ENCODE measurements around the gene KDM5A.

KDM5A gene

GRCh38 chr12:272942-273341, 116.2 kb downstream of the KDM5A start:
- DNase-seq (ENCODE audit: low read depth), result no peak

DNA sequence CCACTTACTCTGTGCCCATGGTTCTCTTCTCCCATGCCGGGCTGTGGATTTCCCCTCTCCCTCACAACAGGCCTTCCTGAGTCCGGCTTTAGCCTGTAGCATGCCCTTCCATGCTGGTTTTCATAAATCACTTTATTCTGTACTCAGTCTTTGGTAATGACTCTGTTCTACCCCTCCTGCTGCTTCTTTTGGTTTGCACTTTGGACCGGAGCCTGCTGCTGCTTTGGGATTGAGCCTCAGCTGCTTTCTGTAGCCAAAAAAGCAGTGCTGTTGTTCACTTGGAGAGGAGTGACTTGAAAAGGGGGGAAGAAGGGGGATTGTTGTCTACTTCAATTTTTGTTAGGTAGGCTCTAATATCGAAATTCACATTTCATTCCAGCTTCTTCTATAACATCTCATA, 118.0 kb downstream of the KDM5A start:
- DNase-seq (ENCODE audit: low read depth), result no peak

GRCh38 chr12:269191-269590, 119.9 kb downstream of the KDM5A start:
- no peak for DNase-seq (ENCODE audit: low read depth)

DNA sequence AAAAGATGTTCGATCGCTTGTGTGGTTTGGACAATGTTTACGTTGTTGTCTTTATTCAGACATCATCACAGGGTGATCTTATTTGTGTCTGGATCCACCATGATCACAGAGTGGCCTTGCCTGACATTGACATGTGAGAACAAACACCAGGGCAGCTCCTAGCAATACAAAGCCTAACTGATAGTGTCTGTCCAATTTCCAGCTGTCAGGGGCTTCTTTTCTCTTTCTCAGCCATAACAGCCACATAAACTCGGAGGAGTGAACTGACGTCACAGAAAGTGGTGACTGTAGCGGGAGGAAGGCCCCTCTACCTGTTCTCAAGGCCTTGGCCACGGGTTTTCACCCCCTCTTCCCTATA, 120.7 kb downstream of the KDM5A start:
- no peak for DNase-seq (ENCODE audit: low read depth)

DNA sequence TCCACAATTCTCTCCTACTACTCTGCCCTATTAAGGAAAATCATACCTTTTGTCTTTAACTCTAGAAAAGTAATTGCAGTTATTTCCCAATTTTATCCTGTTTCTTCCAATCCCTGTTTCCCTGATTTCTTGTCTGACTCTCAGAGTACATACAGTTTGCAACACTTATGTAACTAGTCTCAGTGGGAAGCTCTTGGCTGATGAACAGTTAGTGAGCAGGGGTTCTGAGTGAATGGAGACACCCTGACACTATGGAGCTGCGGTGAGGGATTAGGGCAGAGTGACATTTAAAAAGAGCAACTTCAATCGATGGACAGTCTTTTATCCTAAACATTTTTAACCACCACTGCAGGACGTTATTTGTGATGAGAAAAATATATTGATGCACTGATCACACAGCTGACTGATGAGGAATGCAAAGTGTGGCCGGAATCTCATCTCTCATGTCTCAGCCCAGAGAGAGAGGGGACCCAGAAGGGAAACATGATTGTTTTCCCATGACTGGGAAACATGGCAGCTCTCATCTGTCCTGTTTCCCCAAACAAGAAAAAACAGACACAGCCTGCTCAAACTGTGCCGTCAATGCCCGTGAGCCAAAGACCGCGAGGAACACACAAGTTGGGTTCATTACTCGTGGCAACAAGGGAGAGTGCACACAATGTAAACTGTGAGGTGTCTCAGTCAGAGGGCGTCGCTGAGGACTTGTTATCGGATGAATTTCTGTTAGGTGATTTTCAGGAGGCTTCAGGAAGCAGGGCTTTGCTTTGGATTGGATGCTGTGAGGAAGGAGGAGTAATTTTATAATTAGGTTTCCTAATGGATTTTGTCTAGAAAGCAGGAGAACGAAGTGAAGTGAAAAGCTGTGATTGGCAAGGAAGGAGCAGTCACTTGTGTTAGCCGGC, 121.3 kb downstream of the KDM5A start:
- DNase-seq (ENCODE audit: low read depth), result no peak

DNA sequence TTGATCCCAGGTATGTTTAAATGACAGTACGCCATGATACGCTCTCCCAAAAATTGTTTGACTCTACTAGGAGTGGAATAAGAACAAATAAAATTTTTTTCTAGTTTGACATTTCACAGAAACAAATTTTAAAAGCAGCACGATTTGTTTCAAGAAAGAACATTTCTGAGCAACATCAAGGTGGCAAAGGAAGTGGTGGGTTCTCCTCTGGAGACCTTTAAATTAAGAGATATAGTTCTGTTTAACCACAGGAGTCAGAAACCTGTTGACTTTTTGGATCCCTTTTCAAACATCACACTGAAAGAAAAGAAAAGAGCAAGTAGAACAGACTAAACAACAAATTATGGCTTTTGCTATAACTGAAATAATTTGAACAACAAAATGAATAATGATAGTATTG, 124.0 kb downstream of the KDM5A start:
- no peak for DNase-seq (ENCODE audit: low read depth)

- no peak for DNase-seq (ENCODE audit: low read depth)
Measured at GRCh38 chr12:264269-264668, 124.9 kb downstream of the KDM5A start.

GRCh38 chr12:263574-263973, 125.5 kb downstream of the KDM5A start:
- no peak for DNase-seq (ENCODE audit: low read depth)

DNA sequence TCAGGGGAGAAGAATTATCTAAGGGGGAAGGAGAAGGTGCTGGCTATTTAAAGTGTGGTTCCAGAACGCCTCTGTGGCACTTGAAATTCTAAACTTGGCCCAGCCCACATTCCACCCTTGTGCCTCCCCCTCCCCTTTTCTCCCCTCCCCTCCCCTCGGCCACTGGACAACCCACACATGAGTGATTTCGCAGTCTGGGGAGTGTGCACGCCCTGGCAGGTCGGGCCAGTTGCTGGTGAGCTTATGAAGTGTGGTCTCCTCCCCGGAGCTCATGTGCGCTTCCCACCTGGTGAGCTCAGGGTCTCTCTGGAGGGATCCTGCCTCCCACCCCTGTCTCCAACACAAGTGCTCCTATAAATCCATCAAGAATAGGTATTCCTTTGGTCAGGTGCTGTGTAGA, 126.3 kb downstream of the KDM5A start, which contains the start of gene SLC6A13:
TSS of gene SLC6A13 (minus strand) at position 20 of the 400 bp plus-strand sequence. CDS start 2,784 bp downstream, outside the sequence.
- DNase-seq (ENCODE audit: low read depth), result no peak

GRCh38 chr12:262113-262512, 127.0 kb downstream of the KDM5A start:
- DNase-seq (ENCODE audit: low read depth), result no peak

DNA sequence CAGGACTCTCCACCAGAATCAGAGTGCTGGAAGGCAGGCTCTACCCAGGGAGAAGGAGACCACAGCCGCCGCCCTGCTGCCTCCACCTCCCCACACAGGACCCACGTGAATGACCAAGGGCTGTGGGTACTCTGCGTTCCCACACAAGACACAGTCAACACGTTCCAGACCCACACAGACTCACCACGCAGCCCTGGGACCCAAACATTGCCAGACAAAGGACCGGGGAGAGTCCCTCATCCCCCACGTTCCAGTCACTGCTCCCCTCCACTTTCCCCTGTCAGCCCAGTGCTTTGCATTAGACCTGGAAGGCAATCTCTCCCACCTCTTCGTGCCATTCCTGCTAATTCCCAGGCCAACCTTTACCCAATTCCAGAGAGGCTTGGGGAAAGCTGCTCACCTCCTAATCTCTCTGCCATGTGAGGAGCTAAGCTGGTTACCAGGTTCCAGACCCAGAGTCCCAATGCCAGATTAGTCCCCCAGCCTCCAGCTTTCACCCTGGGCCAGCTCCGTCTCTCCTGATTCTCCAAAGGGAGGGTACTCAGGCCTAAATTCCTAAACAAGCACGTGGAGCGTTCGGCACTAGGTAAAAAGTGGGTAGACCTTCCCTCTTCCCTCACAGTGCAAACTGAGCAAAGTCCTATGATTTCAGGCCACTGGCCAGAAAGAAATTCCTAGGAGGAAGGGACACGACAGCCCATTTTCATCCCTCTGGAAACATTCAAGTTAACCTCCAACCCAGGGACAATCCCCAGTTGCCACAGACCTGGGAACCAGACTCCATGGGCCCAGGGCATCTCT, 131.4 kb downstream of the KDM5A start:
- no peak for DNase-seq (ENCODE audit: low read depth)

- no peak for DNase-seq (ENCODE audit: low read depth)
Measured at GRCh38 chr12:256958-257357, 132.2 kb downstream of the KDM5A start.

- no peak for DNase-seq (ENCODE audit: low read depth)
Measured at GRCh38 chr12:256225-256624, 132.9 kb downstream of the KDM5A start.

DNA sequence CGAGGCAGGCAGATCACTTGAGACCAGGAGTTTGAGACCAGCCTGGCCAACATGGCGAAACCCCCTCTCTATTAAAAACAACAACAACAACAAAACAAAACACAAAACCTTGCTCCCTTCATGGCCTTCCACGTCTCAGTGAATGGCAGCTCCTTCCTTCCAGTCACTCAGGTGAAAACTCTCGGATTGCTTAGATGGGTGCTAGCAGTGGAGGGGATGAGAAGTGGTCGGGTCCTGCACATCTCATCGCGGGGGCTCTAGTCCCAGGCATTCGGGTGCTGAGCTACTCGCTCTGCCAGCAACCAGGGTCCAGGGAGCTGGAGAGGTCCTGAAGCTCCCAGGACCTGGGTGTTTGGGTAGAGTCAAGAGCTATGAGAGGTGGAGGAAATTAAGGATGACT, 134.2 kb downstream of the KDM5A start:
- no peak for DNase-seq (ENCODE audit: low read depth)

DNA sequence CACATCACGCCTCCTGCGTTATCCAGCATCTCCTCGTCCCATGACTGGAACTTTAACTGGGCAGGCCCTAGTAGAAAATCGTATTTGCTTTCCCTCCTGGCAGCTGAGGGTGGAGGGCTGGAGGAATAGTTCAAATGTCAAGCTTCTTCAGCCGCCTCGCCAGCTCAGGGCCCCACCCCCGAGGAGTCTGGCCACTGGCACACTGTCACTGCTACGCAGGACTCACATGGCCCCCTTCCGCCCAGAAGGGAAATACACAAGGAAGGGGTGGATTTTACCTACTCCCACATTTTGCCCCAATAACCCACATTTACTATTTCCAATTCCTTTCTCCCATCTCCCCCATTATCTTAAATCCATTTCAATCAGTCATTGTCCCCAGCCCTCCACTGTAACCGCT, 135.1 kb downstream of the KDM5A start:
- DNase-seq (ENCODE audit: low read depth), result no peak

GRCh38 chr12:253116-253831, 135.8 kb downstream of the KDM5A start:
- DNase-seq (ENCODE audit: low read depth), result no peak

DNA sequence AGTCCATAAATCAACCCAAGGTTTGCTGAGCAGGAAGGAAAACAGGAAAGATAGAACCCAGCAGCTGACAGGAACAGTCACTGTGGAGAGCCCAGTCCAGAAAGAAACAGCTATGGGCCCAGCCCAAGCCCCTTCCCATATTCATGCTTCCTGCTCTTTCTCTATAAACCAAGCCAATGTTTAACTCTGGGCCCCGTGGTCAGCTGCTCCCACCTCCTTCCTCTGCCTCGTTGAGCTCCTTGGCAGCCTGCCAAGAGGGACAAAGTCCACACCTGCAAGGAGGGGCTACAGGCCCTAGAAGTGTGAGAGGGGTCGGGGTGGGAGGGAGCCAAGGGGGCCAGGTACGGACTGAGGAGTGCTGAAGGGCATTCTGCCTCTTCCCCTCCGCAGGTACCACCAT, 136.5 kb downstream of the KDM5A start:
- no peak for DNase-seq (ENCODE audit: low read depth)

DNA sequence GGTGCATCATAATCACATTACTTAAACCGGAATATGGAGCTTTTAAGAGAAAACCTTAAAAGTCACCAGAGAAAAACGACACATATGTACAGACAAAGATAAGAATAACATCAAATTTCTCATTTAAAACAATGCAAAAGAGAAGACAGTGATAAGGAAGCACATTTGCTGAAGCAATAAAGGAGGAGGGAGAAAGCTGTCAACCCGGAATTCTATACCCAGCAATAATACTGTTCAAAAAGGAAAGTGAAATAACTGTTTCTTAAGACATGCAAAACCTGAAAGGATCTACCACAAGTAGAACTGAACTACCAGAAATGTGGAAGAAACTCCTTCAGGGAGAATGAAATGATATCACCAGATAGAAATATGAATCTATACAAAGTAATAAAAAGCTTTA, 141.8 kb downstream of the KDM5A start:
- DNase-seq (ENCODE audit: low read depth), result no peak

DNA sequence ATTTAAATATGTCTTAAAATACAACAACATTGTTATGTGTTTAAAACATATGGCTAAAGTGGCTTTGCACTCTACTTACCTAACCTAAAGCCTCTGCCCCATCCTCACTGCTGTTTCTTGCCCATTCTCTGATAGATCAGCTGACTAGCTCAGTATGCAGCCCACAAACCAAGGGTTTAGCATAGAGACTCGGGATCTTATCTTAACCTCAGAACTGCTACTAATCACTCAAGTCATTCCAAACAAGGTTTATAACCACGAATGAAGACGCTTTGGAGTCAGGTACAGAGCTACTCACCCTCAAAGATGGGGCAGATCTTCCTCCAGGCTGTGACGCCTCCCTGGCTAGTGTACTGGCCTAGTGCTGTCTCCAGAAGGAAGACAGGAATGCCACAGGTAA, 145.7 kb downstream of the KDM5A start:
- no peak for DNase-seq (ENCODE audit: low read depth)

- DNase-seq (ENCODE audit: low read depth), result no peak
Measured at GRCh38 chr12:242496-242895, 146.6 kb downstream of the KDM5A start.

- DNase-seq (ENCODE audit: low read depth), result no peak
Measured at GRCh38 chr12:241266-241665, 147.9 kb downstream of the KDM5A start.

- DNase-seq (ENCODE audit: low read depth), result no peak
Measured at GRCh38 chr12:240566-240965, 148.6 kb downstream of the KDM5A start.
